Stimulated activated CD4-positive, alpha-beta T cell treated with anti-CD3 and anti-CD28 coated beads, Interleukin-15, amount 100 ng/mL, for 1 hour (primary cell): ENCODE data around the gene BAIAP3.
A peak's percentile ranks its signal among the peaks of the same experiment; 100 is the strongest.

Experiments used
- DNase-seq, 2 donors: peaks; one replicate each; pipeline ENCODE4 v3.0.0-alpha.2; 2020; ENCODE audit warnings: low read depth in 1 of 2, low spot score in 1 of 2

Gene BAIAP3

DNA sequence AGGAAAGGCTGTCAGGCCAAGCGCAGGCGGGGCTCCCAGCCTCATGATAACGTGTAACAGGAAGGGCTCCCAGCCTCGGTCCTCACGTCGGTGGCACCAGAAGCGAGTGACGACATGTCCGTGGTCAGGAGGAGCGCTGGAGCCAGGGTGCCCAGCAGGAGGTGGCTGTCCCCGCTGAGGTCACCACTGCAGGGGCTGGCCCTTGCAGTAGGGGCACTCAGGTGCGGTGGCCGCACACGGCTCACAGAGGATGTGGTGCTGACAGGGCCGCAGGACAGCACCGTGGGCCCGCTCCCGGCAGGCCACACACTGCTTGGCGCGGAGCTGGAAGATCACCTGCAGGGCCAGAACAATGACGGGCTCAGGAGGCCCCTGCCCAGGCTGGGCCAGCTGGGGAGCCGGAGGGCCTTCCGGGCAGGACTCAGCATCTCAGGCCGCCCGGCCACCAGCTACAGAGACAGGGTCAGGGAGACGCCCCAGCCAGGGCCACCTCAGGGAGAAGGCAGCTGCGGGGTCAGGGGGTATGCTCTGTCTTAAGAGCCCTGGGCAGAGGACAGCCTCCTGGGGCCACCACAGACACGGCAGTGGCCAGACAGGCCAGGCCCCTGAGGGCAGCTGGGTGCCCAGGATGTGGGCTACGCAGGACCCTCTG, 32.7 kb downstream of the BAIAP3 start:
- DNase-seq: no peak

DNA sequence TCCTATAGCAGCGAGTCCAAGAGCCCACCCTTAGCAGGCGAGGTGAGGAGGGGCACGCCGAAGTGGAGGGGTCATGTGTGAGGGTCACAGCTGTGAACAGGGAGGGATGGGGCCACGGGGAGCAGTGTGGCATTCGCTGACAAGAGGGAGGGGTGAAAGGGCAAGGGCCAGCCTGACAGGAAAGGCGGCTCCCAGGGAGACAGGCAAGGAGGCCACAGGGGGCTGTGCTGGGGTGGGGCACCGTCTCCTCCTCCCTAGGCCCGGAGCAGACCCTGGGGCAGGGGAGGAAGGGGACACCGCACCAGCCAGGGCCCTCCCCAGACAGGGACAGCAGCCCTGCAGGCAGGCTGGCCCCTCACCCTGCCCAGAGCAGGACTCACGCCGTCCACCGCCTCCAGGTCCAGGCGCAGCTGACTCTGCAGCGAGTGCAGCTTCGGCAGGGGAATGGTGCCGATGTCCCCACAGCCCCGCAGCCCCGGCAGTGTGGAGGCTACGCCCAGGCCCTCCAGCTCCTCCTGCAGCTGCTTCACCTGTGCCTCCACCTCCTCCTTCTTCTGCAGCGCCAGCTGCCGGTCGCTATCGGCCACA, 33.4 kb downstream of the BAIAP3 start:
- DNase-seq: no peak

DNA sequence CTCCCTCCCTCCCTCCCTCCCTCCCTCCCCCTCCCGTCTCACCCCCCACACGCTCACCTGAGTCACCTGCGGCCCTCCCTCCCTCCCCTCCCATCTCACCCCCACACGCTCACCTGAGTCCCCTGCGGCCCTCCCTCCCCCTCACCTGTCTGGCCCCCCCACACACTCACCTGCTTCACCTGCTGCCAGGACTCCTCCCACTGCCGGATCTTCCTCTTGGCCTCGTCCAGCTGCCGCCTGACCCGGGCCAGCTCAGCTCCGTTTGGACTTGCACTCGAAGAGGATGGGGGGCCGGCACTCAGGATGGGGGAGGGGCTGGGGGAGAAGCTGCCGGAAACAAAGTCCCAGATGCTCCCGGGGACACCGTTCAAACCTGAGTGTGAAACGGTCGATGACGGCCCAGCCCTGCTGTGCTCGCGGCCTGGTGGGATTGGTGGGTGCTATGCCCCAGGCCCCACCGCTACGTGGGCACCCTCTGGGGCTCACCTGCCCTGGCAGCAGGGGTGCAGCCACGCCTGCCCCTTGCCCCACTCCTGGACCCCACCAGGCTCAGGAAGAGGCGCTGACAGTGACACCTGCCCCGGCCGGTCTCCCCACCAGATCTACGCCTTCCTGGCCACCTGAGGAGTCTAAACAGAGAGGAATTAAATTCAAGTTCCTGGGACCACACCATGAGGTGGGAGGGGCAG, 34.2 kb downstream of the BAIAP3 start:
- no peak for DNase-seq

DNA sequence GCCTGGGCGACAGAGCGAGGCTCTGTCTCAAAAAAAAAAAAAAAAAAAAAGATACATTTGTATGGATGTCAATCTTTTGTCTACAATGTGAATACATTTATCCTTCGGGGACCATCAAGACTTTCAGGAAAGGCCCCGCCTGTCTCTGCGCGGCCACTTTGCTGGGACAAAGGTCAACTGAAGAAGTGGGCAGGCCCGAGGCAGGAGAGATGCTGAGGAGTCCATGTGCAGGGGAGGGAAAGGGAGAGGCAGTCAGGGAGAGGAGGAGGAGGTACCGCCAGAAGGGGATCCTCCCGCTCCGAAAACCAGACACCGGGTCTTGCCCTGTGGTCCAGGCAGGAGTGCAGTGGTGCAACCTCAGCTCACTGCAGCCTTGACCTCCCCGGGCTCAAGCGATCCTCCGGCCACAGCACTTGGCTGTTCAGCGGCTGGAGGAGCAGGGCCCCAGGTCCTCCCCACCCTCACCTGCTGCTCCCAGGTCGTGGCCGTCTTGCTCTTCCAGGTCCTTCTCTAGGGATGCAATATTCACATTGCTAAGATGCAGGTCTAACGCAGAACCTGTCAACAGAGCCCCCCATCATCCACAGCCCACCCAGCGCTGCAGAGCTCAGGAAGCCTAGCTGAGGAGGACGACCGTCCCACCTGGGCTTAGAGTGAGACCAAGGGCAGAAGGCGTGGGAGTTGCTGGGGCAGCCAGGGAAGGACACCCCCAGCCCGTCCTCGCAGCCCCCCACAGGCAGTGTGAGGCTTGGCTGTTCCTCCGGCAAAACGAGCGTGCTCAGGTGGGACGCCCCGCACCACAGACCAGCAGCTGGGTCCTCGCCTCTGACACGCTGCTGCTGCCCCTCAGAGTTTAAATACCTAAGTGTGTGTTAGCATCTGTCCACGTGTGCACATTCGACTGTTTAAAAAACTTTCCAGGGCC, 37.9 kb downstream of the BAIAP3 start:
- no peak for DNase-seq

DNA sequence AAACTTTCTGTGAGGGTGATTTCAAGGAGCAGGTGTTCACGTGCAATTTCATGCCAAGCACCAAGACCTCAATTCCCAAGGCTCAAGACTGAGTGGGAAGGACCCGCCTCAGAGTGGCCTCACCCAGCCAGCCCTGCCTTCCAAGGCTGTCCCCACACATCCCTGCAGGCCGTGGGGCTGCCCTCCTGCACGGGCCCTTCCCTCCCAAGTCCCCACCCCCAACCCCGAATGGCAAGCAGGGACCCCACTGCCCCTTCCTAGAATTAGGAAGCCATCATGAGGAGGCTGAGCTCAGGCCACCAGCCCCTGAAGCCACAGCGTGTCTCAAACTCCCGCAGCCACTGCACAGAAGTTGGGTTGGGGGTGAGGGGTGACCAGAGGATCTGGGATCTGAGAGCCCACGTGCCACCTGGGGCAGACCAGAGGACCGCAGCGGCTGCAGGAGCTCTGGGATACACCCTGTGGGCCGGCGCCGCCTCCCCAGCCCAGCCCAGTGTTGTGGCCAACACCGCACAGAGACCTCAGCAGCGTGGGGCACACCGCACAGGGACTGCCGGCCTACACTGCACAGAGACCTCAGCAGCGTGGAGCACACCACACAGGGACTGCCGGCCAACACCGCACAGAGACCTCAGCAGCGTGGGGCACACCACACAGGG, 39.0 kb downstream of the BAIAP3 start:
- DNase-seq: no peak

DNA sequence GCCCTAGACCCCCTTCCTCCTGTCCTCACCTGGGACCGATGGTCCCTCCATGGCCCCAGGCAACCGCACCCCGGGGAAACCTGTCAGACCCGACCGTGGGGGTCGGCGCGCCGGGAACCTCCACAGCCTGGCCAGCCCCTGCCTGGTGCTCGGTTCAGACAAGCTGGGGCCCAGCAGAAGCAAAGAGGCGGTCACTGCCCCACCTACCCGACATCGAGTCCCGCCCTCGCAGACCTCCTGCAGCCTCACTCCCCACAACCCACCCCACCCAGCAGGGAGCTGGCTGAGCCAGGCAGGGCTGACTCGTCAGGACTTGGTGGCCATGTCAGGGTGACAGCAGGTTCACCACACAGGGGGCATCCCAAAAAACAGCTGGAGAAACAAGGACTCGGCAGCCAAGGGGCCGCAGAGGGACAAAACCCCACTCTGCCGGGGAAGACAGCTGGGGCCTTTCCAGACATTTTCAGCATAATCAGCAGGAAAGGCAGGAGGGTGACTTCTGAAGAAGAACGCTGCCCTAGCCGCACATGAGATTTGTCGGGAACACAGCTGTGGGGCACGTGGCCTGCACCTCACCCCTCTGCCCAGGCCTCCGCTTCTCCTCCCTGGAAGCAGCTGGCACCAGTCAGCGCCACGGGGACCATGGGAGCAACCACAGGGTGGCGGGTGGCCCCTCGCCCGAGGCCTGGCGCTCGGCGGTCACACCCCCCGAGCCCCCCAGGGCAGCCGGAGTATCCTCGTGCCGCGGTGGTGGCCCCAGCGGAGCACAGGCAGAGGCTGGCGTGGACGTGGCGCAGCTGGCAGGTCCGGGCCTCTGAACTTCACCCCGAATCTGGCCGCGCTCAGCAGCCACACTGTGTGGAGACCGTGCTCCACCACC, 41.2 kb downstream of the BAIAP3 start:
- DNase-seq: no peak

DNA sequence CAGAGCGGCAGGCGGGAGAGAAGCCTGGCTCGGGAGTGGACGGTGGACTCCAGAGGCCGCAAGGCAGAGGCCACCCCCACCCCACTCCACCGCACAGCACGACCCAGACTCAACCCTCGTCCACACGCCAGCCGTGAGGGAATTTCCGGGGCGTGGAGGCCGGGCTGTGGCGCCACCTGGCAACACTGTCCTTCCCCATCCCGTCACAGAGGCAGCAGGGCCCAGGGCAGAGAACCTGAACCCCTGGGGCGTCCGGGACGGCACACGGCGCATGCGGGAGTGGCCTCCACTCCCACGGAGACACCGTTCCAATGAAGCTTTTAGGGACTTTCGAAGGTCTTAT, 41.8 kb downstream of the BAIAP3 start:
- DNase-seq: no peak

DNA sequence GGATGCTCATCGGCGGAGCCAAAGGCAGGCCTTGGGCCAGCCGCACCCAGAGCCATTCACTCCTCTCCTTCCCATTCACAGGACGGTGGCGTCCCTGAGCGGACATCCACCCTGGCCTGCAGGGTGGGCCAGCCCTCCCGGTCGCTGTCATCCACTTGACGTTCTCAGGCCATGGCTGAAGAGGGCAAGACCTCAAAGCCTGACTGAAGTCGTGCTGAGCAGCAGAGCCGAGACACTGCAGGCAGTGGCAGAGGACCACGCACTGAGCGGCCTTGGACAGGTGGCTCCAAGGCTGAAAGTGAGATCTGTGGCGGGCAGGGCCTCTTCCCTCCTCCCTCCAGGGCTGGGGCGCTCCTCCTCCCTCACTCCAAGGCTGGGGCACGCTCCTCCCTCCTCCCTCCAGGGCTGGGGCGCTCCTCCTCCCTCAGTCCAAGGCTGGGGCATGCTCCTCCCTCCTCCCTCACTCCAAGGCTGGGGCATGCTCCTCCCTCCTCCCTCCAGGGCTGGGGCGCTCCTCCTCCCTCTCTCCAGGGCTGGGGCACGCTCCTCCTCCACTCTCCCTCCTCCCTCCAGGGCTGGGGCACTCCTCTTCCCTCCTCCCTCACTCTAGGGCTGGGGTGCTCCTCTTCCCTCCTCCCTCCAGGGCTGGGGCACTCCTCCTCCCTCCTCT, 42.4 kb downstream of the BAIAP3 start:
- DNase-seq: no peak

DNA sequence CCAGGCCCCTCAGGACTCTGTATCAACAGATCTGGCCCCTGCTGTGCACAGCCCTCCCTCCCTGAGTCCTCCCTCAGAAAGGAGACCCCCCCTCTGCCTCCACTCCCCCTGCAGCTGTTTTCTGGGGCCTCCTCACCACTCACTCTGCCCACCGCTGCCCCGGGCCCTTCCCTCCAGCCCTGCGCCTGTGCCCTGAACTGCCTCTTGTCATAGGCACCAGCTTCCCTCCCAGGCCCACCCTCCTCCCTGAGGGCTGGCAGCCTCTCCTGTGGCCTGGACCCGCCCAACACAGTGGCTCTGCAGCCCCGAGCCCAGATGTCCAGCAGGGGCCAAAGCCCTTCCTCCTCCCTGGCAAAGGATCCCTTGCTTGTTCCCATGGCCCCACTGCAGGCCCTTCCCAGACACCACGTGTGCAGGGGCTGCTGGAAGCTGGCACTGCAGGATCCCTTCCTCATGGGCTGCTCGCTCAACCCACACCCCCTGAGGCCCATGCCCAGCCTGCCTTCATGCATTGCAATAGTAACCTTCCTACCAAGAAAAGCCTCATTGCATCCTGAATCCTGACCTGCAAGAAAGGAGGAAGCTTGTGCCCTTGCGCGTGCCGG, 44.1 kb downstream of the BAIAP3 start:
- DNase-seq: no peak

DNA sequence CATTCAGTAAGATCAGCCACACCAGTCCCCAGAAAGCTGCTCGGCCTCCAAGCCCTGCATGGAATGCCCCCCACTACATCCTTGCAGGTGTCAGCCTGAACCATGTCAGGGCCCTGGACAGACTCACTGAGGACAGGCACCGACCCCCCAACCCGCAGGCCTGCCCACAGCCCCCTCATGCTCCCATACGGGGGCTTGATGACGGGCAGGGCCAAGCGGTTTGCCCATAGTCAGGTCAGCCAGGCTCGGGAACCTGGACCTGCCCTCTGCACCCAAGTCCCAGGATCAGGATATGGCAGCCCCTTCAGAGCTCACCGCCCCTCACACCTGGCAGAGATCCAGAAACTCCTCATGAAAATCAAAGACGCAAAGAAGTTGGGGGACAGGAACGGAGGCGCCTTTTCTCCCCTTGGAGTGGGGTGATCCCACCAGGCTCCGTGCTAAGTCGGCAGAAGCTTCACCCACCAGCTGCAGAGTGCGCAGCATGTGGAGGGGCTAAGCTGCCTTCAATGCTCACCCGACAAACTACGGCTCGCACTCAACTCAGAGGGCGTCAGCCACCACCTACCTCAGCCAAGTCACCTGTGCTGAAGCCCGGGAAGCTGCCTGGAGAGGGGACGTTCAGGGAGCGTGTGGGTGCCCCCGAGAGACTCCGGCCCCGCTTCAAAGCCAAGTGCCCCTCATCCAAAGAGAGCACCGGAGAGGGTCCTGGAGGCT, 44.8 kb downstream of the BAIAP3 start:
- no peak for DNase-seq

DNA sequence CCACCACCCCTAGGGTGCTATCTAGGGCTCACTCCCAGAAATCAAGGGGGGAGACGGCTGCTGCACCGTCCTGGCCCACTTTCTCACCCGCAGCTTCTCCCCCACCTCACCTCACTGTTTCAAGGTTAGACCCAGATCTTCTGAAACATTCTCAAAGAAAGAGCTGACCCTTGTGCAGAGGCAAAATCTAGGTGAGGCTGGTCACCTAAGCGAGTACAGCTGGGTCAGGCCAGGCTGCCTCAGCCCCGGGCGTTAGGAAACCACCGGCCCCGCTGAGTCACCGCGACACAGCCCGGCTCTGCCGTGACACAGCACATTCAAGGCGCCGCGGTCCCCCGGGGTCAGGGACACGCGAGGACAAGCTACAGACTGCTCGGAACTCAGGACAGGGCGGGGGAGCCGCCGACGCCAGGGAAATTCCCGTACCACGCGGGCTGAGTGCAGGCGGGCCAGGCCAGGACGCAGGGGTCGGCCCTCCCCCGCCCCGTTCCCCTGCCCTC, 45.4 kb downstream of the BAIAP3 start:
- DNase-seq: peak; percentile 16 to 65

DNA sequence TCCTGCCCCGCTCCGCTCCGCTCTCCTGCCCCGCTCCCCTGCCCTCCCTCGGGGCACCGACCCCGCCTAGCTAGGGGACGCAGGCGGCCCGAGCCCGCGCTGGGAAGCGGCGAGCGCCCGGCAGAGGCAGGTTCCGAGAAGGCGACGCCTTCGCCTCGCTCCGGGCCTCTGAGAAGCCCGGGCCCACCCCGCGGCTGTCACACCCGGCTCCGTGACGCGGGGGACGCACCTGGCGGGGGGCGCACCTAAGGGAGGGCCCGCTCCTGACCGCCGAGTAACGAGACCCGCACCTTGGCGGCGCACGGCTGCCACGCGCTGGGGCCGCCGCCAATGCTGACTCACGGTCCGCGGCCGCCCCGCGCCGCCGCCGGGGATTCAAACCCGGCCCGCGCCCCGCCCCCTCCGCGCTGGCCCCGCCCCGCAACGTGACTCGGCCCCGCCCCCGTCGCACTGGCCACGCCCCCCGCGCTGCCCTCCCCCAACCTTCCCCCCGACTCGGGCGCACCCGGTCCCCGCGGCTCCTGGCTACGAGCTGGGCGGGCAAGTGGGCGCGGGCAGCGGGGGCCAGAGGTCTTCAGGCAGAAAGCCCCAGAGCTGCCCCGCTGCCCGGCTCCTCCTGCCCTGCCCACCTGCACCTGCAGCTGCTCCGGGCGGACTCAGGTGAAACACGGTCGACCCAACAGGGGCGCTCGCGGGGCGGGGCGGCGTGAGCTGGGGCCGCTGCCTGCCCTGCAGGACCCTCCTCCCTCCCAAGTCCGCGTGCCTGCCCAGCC, 46.0 kb downstream of the BAIAP3 start:
- DNase-seq: peak; percentile 47 to 77

DNA sequence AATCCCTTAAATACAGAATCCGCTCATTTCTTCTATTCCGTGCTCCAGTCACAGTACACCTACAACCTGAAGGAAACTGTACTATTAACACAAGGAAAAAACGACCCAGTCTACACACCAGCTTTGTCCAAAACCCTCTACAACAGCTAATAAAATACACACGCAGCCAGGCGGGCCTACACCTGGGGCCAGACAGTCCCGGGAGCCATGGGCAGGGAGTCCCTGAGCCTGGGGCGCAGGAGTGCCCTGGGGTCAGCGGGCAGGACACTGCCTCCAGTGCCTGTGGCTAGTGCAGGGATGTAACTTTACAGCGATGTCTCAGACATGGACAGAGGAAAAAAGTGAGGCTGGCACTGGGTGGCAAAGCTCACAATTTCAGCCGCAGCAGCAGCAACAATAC, 46.8 kb downstream of the BAIAP3 start:
- DNase-seq: no peak

DNA sequence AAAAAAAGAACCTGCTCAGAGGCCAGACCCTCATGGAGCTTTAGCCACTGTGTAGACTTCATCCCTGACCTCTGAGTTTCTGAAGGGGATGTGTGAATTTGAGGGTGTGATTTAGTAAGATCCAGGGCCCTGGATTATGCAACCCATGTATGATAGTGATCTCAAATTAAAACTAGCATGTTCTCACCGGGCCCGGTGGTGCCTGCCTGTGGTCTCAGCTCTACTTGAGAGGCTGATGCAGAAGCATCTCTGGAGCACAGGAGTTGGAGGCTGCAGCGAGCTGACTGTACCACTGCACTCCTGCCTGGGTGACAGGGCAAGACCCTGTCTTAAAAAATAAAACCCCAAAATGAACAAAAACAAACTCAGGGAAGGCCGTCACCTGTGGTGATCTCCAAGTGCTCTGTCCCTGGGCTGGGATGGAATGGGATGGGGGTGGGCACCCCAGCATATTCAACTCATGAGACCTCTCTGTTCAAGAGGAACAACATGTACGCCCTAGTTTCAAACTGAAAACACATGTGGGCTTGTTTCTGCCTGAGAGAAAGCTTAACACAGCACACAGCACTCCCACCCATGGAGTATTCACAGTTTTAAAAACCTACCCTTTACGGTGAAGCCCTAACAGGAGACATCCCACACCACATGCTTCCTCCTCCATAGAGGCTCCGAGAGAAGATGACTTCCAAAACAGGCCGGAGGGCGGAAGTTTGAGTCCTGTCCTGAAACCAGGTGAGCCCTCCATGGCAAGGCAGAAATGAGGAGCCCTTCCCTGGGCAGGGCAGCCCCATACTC, 48.4 kb downstream of the BAIAP3 start:
- DNase-seq: no peak

DNA sequence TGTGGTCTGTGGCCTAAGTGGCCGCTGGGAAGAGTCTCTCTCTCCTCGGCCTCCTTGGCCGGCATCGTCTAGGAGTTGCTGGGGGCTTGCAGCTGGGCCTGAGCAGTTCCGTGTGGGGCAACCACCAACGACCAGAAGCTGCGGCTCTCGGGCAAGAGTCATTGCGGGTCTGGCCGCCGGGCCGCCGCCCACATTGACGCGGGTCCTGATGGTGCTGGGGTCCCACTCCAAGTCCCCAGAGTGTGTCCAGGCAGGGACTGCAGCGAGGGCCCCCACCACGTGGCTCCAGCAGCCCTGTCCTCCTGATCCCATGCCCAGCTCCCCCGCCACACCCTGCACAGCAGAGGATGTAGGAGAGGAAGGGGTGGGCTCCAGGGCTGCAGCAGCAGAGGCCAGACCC, 50.1 kb downstream of the BAIAP3 start:
- DNase-seq: no peak

DNA sequence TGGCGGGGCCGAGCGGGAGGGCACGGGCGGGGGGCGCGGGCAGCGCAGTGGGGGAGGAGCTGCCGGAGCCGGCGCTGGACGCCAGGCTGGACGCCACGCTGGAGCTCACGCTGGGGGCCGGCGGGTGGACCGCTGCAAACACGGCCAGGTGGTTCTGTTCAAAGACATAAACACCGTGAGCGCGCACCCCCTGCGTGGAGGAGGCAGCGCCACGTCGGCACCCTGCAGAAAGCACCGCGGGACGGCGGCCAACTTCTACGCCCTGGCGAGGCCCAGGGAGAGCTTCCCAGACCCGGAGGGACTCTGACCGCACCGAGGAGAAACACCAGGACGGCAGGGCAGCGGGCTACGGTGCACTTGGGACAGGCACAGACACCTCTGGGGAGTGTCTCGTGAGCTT, 51.8 kb downstream of the BAIAP3 start:
- DNase-seq: no peak

DNA sequence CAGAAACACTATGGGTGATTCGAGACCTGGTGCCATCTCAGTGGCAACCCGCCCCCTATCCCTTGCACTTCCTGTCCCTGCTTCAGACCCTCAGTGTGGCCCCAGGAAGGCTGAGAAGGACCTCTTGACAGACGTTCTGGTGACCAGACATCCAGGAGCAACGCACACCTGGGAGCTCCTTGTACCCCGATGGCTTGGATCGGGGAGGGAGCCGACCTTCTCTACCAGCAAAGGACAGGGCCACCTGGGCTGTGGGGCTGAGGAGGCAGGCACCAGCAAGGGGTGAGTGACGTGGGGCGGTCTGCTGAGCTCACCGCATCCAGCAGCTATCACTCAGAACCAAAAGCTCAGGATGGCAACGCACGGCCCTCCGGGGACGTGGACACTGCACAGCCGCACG, 53.9 kb downstream of the BAIAP3 start:
- DNase-seq: no peak
